SU-DHL-6 (cell line): ENCODE data around the gene SLCO1A2.
"Not testable (repeated sequence)": the region's sequence is repeated elsewhere in the genome, so short reads cannot be mapped to it uniquely, and the experiment has no call there.

ENCODE experiments used
- H2AFZ ChIP-seq: fragments of 200-600 bp; sonication (generic); 2 replicates; pipeline ENCODE4 v1.6.1; 2014; ENCODE audit warnings: low read depth, mild to moderate bottlenecking, moderate library complexity, mixed read lengths, antibody characterized with exemption, low read length; ENCODE audit not compliant: severe bottlenecking
- H3F3A ChIP-seq: fragments of 200-600 bp; shearing (Covaris generic); 2 replicates; pipeline ENCODE4 v1.6.0; 2016; ENCODE audit warnings: antibody characterized with exemption, mild to moderate bottlenecking; ENCODE audit not compliant: insufficient read depth
- H3K27ac ChIP-seq: fragments of 200-600 bp; sonication (generic); 2 replicates; pipeline ENCODE4 v1.5.1; 2016; ENCODE audit warnings: low read depth, mild to moderate bottlenecking, low read length, moderate library complexity, mixed read lengths
- H3K27me3 ChIP-seq: fragments of 200-600 bp; sonication (generic), shearing (Covaris generic); 2 replicates; pipeline ENCODE4 v1.6.0; 2014; ENCODE audit warnings: mild to moderate bottlenecking, low read length
- H3K36me3 ChIP-seq: fragments of 200-600 bp; sonication (generic); 2 replicates; pipeline ENCODE4 v1.6.1; 2014; ENCODE audit warnings: mild to moderate bottlenecking, low read length, mixed read lengths
- H3K4me2 ChIP-seq: fragments of 300-600, 200-600 bp; shearing (Covaris generic), sonication (generic); 2 replicates; pipeline ENCODE4 v1.6.0; 2014; ENCODE audit warnings: low read length, low read depth, mild to moderate bottlenecking; ENCODE audit not compliant: poor library complexity, severe bottlenecking
- H3K4me3 ChIP-seq: fragments of 200-600 bp; sonication (generic); 2 replicates; pipeline ENCODE4 v1.5.1; 2014; ENCODE audit warnings: antibody characterized with exemption, low read length, mild to moderate bottlenecking, mixed read lengths; ENCODE audit not compliant: insufficient read depth, poor library complexity, severe bottlenecking
- H3K79me2 ChIP-seq: fragments of 200-600 bp; sonication (generic); 2 replicates; pipeline ENCODE4 v1.6.1; 2014; ENCODE audit warnings: mild to moderate bottlenecking, low read length, moderate library complexity; ENCODE audit not compliant: insufficient read depth
- H3K9ac ChIP-seq: fragments of 200-600 bp; sonication (generic); 2 replicates; pipeline ENCODE4 v1.7.0; 2014; ENCODE audit warnings: mild to moderate bottlenecking, low read length
- H3K9me2 ChIP-seq: fragments of 200-600 bp; sonication (generic); replicated peaks from 2 replicates; pipeline ENCODE4 v1.6.1; 2014; ENCODE audit warnings: low read length; ENCODE audit not compliant: insufficient read depth
- H3K9me3 ChIP-seq: fragments of 200-600 bp; sonication (generic); 2 replicates; pipeline ENCODE4 v1.6.1; 2014; ENCODE audit warnings: low read length, mixed read lengths; ENCODE audit not compliant: insufficient read depth
- H4K20me1 ChIP-seq: fragments of 200-600 bp; sonication (generic); 2 replicates; pipeline ENCODE4 v1.6.1; 2014; ENCODE audit warnings: low read depth, mild to moderate bottlenecking, antibody characterized with exemption, low read length, moderate library complexity, mixed read lengths
- CTCF ChIP-seq: fragments of 200-600 bp; sonication (generic); IDR thresholded peaks from one replicate; pipeline ENCODE4 v1.5.1; 2017; ENCODE audit warnings: antibody characterized with exemption, mild to moderate bottlenecking, low read length, moderate library complexity; ENCODE audit not compliant: insufficient read depth, poor library complexity, severe bottlenecking
- EZH2phosphoT487 ChIP-seq: fragments of 200-600 bp; sonication (generic), shearing (Covaris generic); conservative IDR thresholded peaks from 2 replicates; pipeline ENCODE4 v1.6.1; 2018; ENCODE audit warnings: mild to moderate bottlenecking, antibody characterized with exemption, low read length, moderate library complexity, mixed read lengths

SLCO1A2 gene

GRCh38 chr12:21334771-21335325, at the start of gene SLCO1A2:
Gene SLCO1A2 (minus strand): TSS chr12:21334917. CDS start chr12:21334647, 270 bp downstream.
- H3K4me3 ChIP-seq: no peak within 1 kb of the TSS
- no peak within 1 kb of the TSS for H2AFZ ChIP-seq
- no peaks in the 10 kb centered on the region for H3F3A ChIP-seq
- no peak for TF ChIP-seq CTCF
- no peak for TF ChIP-seq EZH2phosphoT487
- no peak within 1 kb of the TSS for H3K4me2 ChIP-seq
- no peak within 1 kb of the TSS for H3K9ac ChIP-seq
- no peak within 1 kb of the TSS for H3K27ac ChIP-seq
- H3K27me3 ChIP-seq: no peaks in the 10 kb centered on the region
- H3K9me2 ChIP-seq: no peaks in the 10 kb centered on the region; the same call in 1 of the 2 replicates
- no peaks in the 10 kb centered on the region for H4K20me1 ChIP-seq
- no peaks in the 10 kb centered on the region for H3K36me3 ChIP-seq
- H3K79me2 ChIP-seq: no peaks in the 10 kb centered on the region
- peaks cover 16% of the 10 kb centered on the region; the same call in 1 of the 2 replicates for H3K9me3 ChIP-seq

GRCh38 chr12:21384261-21384660, 49.5 kb upstream of the SLCO1A2 start:
- Histone ChIP-seq H2AFZ (no peak overlapping the region), H3K4me2 (no peak overlapping the region), H3K9me2 (no peaks in the 10 kb centered on the region), H3K79me2 (no peaks in the 10 kb centered on the region), H3F3A (no peaks in the 10 kb centered on the region), H4K20me1 (no peaks in the 10 kb centered on the region), H3K9ac (no peak overlapping the region), H3K9me3 (no peaks in the 10 kb centered on the region), H3K27ac (no peak overlapping the region), H3K27me3 (no peaks in the 10 kb centered on the region), H3K36me3 (no peaks in the 10 kb centered on the region), H3K4me3 (no peak overlapping the region)
- no peak for TF ChIP-seq EZH2phosphoT487
- TF ChIP-seq CTCF: no peak

- H3K36me3 ChIP-seq, H3K4me2 ChIP-seq, H3K9me2 ChIP-seq, H2AFZ ChIP-seq, H3K27ac ChIP-seq, H3K79me2 ChIP-seq, H3K27me3 ChIP-seq, H3K4me3 ChIP-seq, H3F3A ChIP-seq, H4K20me1 ChIP-seq, H3K9me3 ChIP-seq, H3K9ac ChIP-seq: not testable (repeated sequence)
These were observed 46.6 kb upstream of the SLCO1A2 start for GRCh38 chr12:21381320-21381719.

GRCh38 chr12:21379218-21379617, 44.5 kb upstream of the SLCO1A2 start:
- Histone ChIP-seq H3K4me2 (no peak overlapping the region), H3K4me3 (no peak overlapping the region), H3K27me3 (no peaks in the 10 kb centered on the region), H2AFZ (no peak overlapping the region), H3K79me2 (no peaks in the 10 kb centered on the region), H3K9me2 (no peaks in the 10 kb centered on the region), H3F3A (no peaks in the 10 kb centered on the region), H4K20me1 (no peaks in the 10 kb centered on the region), H3K27ac (no peak overlapping the region), H3K9me3 (no peaks in the 10 kb centered on the region), H3K9ac (no peak overlapping the region), H3K36me3 (no peaks in the 10 kb centered on the region)
- TF ChIP-seq CTCF (no peak), EZH2phosphoT487 (no peak)
